ENCODE measurements around the gene FAM180B.

- TF ChIP-seq POLR2AphosphoS5 (IDR thresholded peaks at IDR 0.05) (no peak), CTCF (IDR thresholded peaks at IDR 0.05; ENCODE audit: poor library complexity, severe bottlenecking) (no peak), EP300 (conservative IDR thresholded peaks at IDR 0.05; ENCODE audit: poor library complexity, severe bottlenecking) (no peak), REST (IDR thresholded peaks at IDR 0.05; ENCODE audit: borderline replicate concordance) (no peak)
Observed at GRCh38 chr11:47571357-47571729, 15.1 kb upstream of the FAM180B start.
